WTC11 (cell line): Measurements from ENCODE around the gene MFAP1. TPM values are rescaled to one million over a fixed set of nuclear protein-coding genes. Genes with fewer than 3 reads are reported as not detected.

ENCODE experiments used
- FOXK1 ChIP-seq: sonication (generic); formaldehyde crosslinking; IDR thresholded peaks from 2 replicates; pipeline ENCODE4 v1.8.0; 2022; ENCODE audit warnings: mild to moderate bottlenecking, moderate library complexity, missing genetic modification reagents
- microRNA-seq: library from miRNA; unstranded; fragments of <30 nt; microRNA quantifications from one replicate; pipeline ENCODE4 v1.2.0, GENCODE V29; 2022; ENCODE audit warnings: borderline number of aligned reads
- total RNA-seq: library from RNA; stranded (reverse); gene quantifications from 3 replicates; pipeline ENCODE4 v1.2.3, GENCODE V29; 2021

MFAP1 gene
- total RNA-seq, 1 experiment from 2014 or later = 32.4 TPM

DNA sequence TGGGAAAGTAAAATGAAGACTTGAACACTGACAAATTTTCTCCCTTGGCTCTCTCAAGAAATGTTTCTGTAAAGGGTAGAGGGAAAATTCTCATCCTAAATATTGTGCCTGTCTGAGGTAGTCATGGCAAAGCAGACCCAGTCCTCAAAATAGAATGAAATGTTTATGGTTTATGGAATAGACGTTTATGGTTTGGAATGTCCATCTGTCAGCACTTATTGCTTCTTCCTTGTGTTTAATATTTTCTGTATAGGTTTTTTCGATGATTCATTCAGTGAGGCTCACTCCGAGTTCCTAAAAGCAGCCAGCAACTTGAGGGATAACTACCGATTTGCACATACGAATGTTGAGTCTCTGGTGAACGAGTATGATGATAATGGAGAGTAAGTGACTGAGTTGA, 61.7 kb downstream of the MFAP1 start (continued):
- no peak for TF ChIP-seq FOXK1 (CRISPR knock-in tag)

Small RNA genes within 50 kb of the gene (microRNA-seq; reads per million reads assigned to microRNA genes)
- gene MIR1282 = not detected

Other genes with a start within 250 kb of the MFAP1 start
- gene PPIP5K1, start 234.5 kb downstream of the MFAP1 start, total RNA-seq = 34.4 to 41.7 TPM (median 41.3 TPM) in 3 replicates
- gene CKMT1B, start 230.7 kb downstream of the MFAP1 start, total RNA-seq = 35.4 to 41.5 TPM (median 37.3 TPM) in 3 replicates
- 1.1 to 1.7 TPM (median 1.1 TPM) in 3 replicates for gene STRC, start 205.9 kb downstream of the MFAP1 start, total RNA-seq
- 2.5 to 3.2 TPM (median 2.5 TPM) in 3 replicates for gene CATSPER2, start 175.8 kb downstream of the MFAP1 start, total RNA-seq
- gene CKMT1A, start 130.8 kb downstream of the MFAP1 start, total RNA-seq = 34.4 to 37.4 TPM (median 36.4 TPM) in 3 replicates
- 604 to 630 TPM (median 614 TPM) in 3 replicates for gene PDIA3, start 78.3 kb downstream of the MFAP1 start, total RNA-seq
- gene ELL3, start 47.7 kb downstream of the MFAP1 start, total RNA-seq = 8.1 to 9.0 TPM (median 8.8 TPM) in 3 replicates
- gene SERF2, start 32.4 kb downstream of the MFAP1 start, total RNA-seq = 694 to 788 TPM (median 775 TPM) in 3 replicates
- gene SERINC4, start 24.5 kb downstream of the MFAP1 start, total RNA-seq = 0.09 to 0.16 TPM in 2 of 3 replicates, not detected in the other
- gene HYPK, start 24.1 kb downstream of the MFAP1 start, total RNA-seq = 17.3 to 22.0 TPM (median 19.9 TPM) in 3 replicates
- gene WDR76, start 2.3 kb upstream of the MFAP1 start, total RNA-seq = 13.4 to 16.2 TPM (median 16.0 TPM) in 3 replicates